GM23248 (cell line): ENCODE measurements around the gene BAD. TPM values are rescaled to one million over a fixed set of nuclear protein-coding genes. Genes with fewer than 3 reads are reported as not detected.

Experiments used
- DNase-seq: peaks from one replicate; pipeline ENCODE4 v3.0.0-alpha.2; 2015
- H2AFZ ChIP-seq: fragments of 200-600 bp; sonication (generic); 2 replicates; pipeline ENCODE4 v1.6.1; 2016; ENCODE audit warnings: antibody characterized with exemption
- H3F3A ChIP-seq: fragments of 200-600 bp; sonication (generic); 2 replicates; pipeline ENCODE4 v1.6.1; 2016; ENCODE audit warnings: mild to moderate bottlenecking, antibody characterized with exemption, mixed run types; ENCODE audit not compliant: insufficient read depth
- H3K27ac ChIP-seq: fragments of 200-600 bp; sonication (generic); 2 replicates; pipeline ENCODE4 v1.5.1; 2016; ENCODE audit warnings: mild to moderate bottlenecking
- H3K27me3 ChIP-seq: fragments of 200-600 bp; sonication (generic); replicated peaks from 2 replicates; pipeline ENCODE4 v1.6.1; 2016; ENCODE audit warnings: mild to moderate bottlenecking; ENCODE audit not compliant: insufficient read depth
- H3K36me3 ChIP-seq: fragments of 200-600 bp; sonication (generic); 2 replicates; pipeline ENCODE4 v1.6.1; 2016; ENCODE audit warnings: low read depth, mild to moderate bottlenecking
- H3K4me1 ChIP-seq: fragments of 200-600 bp; sonication (generic); 2 replicates; pipeline ENCODE4 v1.6.1; 2016; ENCODE audit warnings: mild to moderate bottlenecking; ENCODE audit not compliant: insufficient read depth
- H3K4me2 ChIP-seq: fragments of 200-600 bp; sonication (generic); one replicate; pipeline ENCODE4 v1.6.1; 2016; ENCODE audit warnings: mild to moderate bottlenecking; ENCODE audit not compliant: unreplicated experiment
- H3K4me3 ChIP-seq: fragments of 200-600 bp; sonication (generic); 2 replicates; pipeline ENCODE4 v1.5.1; 2016; ENCODE audit warnings: mild to moderate bottlenecking
- H3K79me2 ChIP-seq: fragments of 200-600 bp; sonication (generic); 2 replicates; pipeline ENCODE4 v1.6.1; 2016; ENCODE audit warnings: mild to moderate bottlenecking; ENCODE audit not compliant: insufficient read depth
- H3K9ac ChIP-seq: fragments of 200-600 bp; sonication (generic); 2 replicates; pipeline ENCODE4 v1.6.1; 2016; ENCODE audit warnings: mild to moderate bottlenecking
- H3K9me2 ChIP-seq: fragments of 200-600 bp; sonication (generic); 2 replicates; pipeline ENCODE4 v1.6.1; 2016; ENCODE audit warnings: mixed run types, mild to moderate bottlenecking, moderate library complexity; ENCODE audit not compliant: insufficient read depth
- H3K9me3 ChIP-seq: fragments of 200-600 bp; sonication (generic); one replicate; pipeline ENCODE4 v1.6.1; 2017; ENCODE audit warnings: low read depth
- H4K20me1 ChIP-seq: fragments of 200-600 bp; sonication (generic); 2 replicates; pipeline ENCODE4 v1.6.0; 2016; ENCODE audit not compliant: insufficient read depth
- EZH2 ChIP-seq: fragments of 200-600 bp; sonication (generic); IDR thresholded peaks from 2 replicates; pipeline ENCODE4 v1.6.1; 2018; ENCODE audit warnings: antibody characterized with exemption, mild to moderate bottlenecking; ENCODE audit not compliant: insufficient read depth, poor library complexity, severe bottlenecking
- EZH2phosphoT487 ChIP-seq: fragments of 200-600 bp; sonication (generic); IDR thresholded peaks from 2 replicates; pipeline ENCODE4 v1.6.1; 2018; ENCODE audit warnings: antibody characterized with exemption, moderate library complexity, mild to moderate bottlenecking, low read depth; ENCODE audit not compliant: insufficient read depth
- WGBS, 2 experiments: methylation state at CpG; one replicate each; pipeline ENCODE4 v1.1.6; 2015 to 2017; ENCODE audit warnings: low lambda C conversion rate in 2 of 2, low coverage in 1 of 2; ENCODE audit errors: missing lambda C conversion rate in 2 of 2; 5-methylcytosine and 5-hydroxymethylcytosine counted together
- in situ Hi-C: fragments of 300-500 bp; cut with MboI; formaldehyde crosslinking; loops from 2 replicates; pipeline ENCODE4 v1.15.0; 2020
- polyA plus RNA-seq: library from polyadenylated mRNA; unstranded; fragments of >200 nt; fragmentation: Nextera tagmentation; extraction: Ambion mirVana; gene quantifications from 2 replicates; pipeline ENCODE4 v1.2.1, GENCODE V29; 2016
- total RNA-seq: library from RNA; depleted of rRNA; stranded (reverse); fragments of >200 nt; shearing (Covaris generic); gene quantifications from 2 replicates; pipeline ENCODE4 v1.2.3, GENCODE V29; 2014

Gene BAD
- total and polyA plus RNA-seq, 2 experiments from 2014 or later: 146 to 170 TPM

GRCh38 chr11:64283092-64283491 lies 1.4 kb downstream of the BAD start:
- Histone ChIP-seq H2AFZ (no peak overlapping the region), H3K9ac (peak overlapping the region; percentile 92), H3K9me3 (no peaks in the 10 kb centered on the region), H3K27ac (no peak overlapping the region), H3K4me3 (peak overlapping the region; percentile 88; the same call in 1 of the 2 replicates), H3K9me2 (no peaks in the 10 kb centered on the region), H3K27me3 (no peaks in the 10 kb centered on the region), H3F3A (no peaks in the 10 kb centered on the region; the same call in 1 of the 2 replicates), H3K79me2 (peaks cover 39% of the 10 kb centered on the region), H3K4me2 (no peak overlapping the region), H3K36me3 (0 out of 2 replicates have a peak, but pooled peaks cover 5% of the 10 kb centered on the region), H4K20me1 (no peaks in the 10 kb centered on the region), H3K4me1 (no peaks in the 10 kb centered on the region)
- no peak for DNase-seq
- WGBS, 2 experiments: 97 to 98% methylated on average over 3 of the region's 3 CpGs
- TF ChIP-seq EZH2phosphoT487 (no peak), EZH2 (no peak)
- in situ Hi-C loops: no loop called here

GRCh38 chr11:64281957-64282770 lies 2.3 kb downstream of the BAD start:
- 93 to 95% methylated on average over 21 to 22 of the region's 22 CpGs for WGBS, 2 experiments
- H3K36me3 ChIP-seq: 0 out of 2 replicates have a peak, but pooled peaks cover 8% of the 10 kb centered on the region
- no peaks in the 10 kb centered on the region for H3K9me2 ChIP-seq
- H3K9ac ChIP-seq: no peak overlapping the region
- no peak for DNase-seq
- H3K27ac ChIP-seq: no peak overlapping the region
- H3K79me2 ChIP-seq: peaks cover 34% of the 10 kb centered on the region
- peaks cover 5% of the 10 kb centered on the region for H3K4me1 ChIP-seq
- TF ChIP-seq EZH2phosphoT487: no peak
- TF ChIP-seq EZH2: no peak
- peaks cover 9% of the 10 kb centered on the region for H3F3A ChIP-seq
- H2AFZ ChIP-seq: no peak overlapping the region
- H3K4me2 ChIP-seq: no peak overlapping the region
- no peaks in the 10 kb centered on the region for H3K27me3 ChIP-seq
- H3K9me3 ChIP-seq: no peaks in the 10 kb centered on the region
- H4K20me1 ChIP-seq: no peaks in the 10 kb centered on the region
- no peak overlapping the region for H3K4me3 ChIP-seq
- in situ Hi-C loops: no loop called here

GRCh38 chr11:64278576-64279190 lies 5.8 kb downstream of the BAD start:
- 82 to 84% methylated on average over 8 of the region's 8 CpGs for WGBS, 2 experiments
- in situ Hi-C loops: no loop called here

GRCh38 chr11:64276653-64277431 lies 7.6 kb downstream of the BAD start:
- DNase-seq: peak; percentile 92

More at GRCh38 chr11:64278576-64279190, 5.8 kb downstream of the BAD start:
- Histone ChIP-seq H3K9ac (no peak overlapping the region), H3F3A (peaks cover 25% of the 10 kb centered on the region), H3K4me3 (no peak overlapping the region), H3K4me2 (no peak overlapping the region), H3K79me2 (peaks cover 39% of the 10 kb centered on the region), H3K36me3 (0 out of 2 replicates have a peak, but pooled peaks cover 8% of the 10 kb centered on the region), H2AFZ (no peak overlapping the region), H3K27ac (no peak overlapping the region), H3K4me1 (peaks cover 16% of the 10 kb centered on the region), H3K9me3 (no peaks in the 10 kb centered on the region), H3K9me2 (no peaks in the 10 kb centered on the region), H4K20me1 (no peaks in the 10 kb centered on the region), H3K27me3 (no peaks in the 10 kb centered on the region)
- TF ChIP-seq EZH2 (no peak), EZH2phosphoT487 (no peak)
- no peak for DNase-seq

More at GRCh38 chr11:64276653-64277431, 7.6 kb downstream of the BAD start:
- 18 to 23% methylated on average over 17 of the region's 17 CpGs for WGBS, 2 experiments
- TF ChIP-seq EZH2 (no peak), EZH2phosphoT487 (no peak)
- Histone ChIP-seq H3K27ac (peak overlapping the region; percentile 84), H2AFZ (peak overlapping the region; percentile 68), H3K9me2 (no peaks in the 10 kb centered on the region), H3K79me2 (peaks cover 37% of the 10 kb centered on the region), H3K4me2 (peak overlapping the region; percentile 58), H3K36me3 (0 out of 2 replicates have a peak, but pooled peaks cover 4% of the 10 kb centered on the region), H4K20me1 (no peaks in the 10 kb centered on the region), H3K4me3 (peak overlapping the region; percentile 15; the same call in 1 of the 2 replicates), H3K9ac (peak overlapping the region; percentile 52), H3K4me1 (peaks cover 19% of the 10 kb centered on the region), H3K27me3 (no peaks in the 10 kb centered on the region), H3K9me3 (no peaks in the 10 kb centered on the region), H3F3A (peaks cover 32% of the 10 kb centered on the region)
- in situ Hi-C loops: no loop called here
